IPS DF 6.9 (cell line): ENCODE results near the gene AURKA.

Experiments used
- DNase-seq: peaks from one replicate; pipeline ENCODE4 v3.0.0-alpha.2; 2013; ENCODE audit warnings: low read depth, low spot score
- H3K27ac ChIP-seq: one replicate; pipeline ENCODE4 v1.5.1; 2013; ENCODE audit warnings: low read length, control low read depth
- H3K27me3 ChIP-seq: 2 replicates; pipeline ENCODE4 v1.6.1; 2013; ENCODE audit warnings: mild to moderate bottlenecking, low read length; ENCODE audit not compliant: control insufficient read depth, insufficient read depth
- H3K36me3 ChIP-seq: 2 replicates; pipeline ENCODE4 v1.6.1; 2013; ENCODE audit warnings: low read length; ENCODE audit not compliant: control insufficient read depth, insufficient read depth
- H3K4me1 ChIP-seq: 2 replicates; pipeline ENCODE4 v1.6.1; 2013; ENCODE audit warnings: low read length; ENCODE audit not compliant: control insufficient read depth, insufficient read depth
- H3K4me3 ChIP-seq: 2 replicates; pipeline ENCODE4 v1.5.1; 2013; ENCODE audit warnings: mild to moderate bottlenecking, low read length
- H3K9me3 ChIP-seq: 2 replicates; pipeline ENCODE4 v1.6.1; 2013; ENCODE audit warnings: low read length, inconsistent platforms; ENCODE audit not compliant: control insufficient read depth, insufficient read depth
- WGBS: extraction: QIAGEN DNeasy Blood & Tissue Kit; methylation state at CpG from one replicate; pipeline ENCODE4 v1.1.7; 2013; ENCODE audit warnings: mixed read lengths, missing lambda C conversion rate; ENCODE audit not compliant: insufficient read length, insufficient coverage; 5-methylcytosine and 5-hydroxymethylcytosine counted together

Gene AURKA

GRCh38 chr20:56392132-56392880 lies at the start of gene AURKA, which contains the start of gene CSTF1:
TSS of gene AURKA (minus strand) at chr20:56392215. CDS start at chr20:56388197, 4,018 bp downstream.
TSS of gene CSTF1 (plus strand) at chr20:56392645. CDS start at chr20:56395553, 2,908 bp downstream.
- Histone ChIP-seq H3K27me3 (no peaks in the 10 kb centered on the region), H3K27ac (no peak within 1 kb of the TSS), H3K9me3 (no peaks in the 10 kb centered on the region), H3K4me1 (no peaks in the 10 kb centered on the region), H3K4me3 (peak within 1 kb of the TSS; percentile 86), H3K36me3 (peaks cover 9% of the 10 kb centered on the region; the same call in 1 of the 2 replicates)
- DNase-seq = peak; percentile 97
- no CpG with 5 or more reads among the region's 53 CpGs for WGBS

- H3K27ac ChIP-seq = no peak overlapping the region
- H3K36me3 ChIP-seq = no peaks in the 10 kb centered on the region
- no peak overlapping the region for H3K4me3 ChIP-seq
- no peaks in the 10 kb centered on the region for H3K9me3 ChIP-seq
- H3K4me1 ChIP-seq = no peaks in the 10 kb centered on the region
- no peak for DNase-seq
- no CpG with 5 or more reads among the region's 4 CpGs for WGBS
- no peaks in the 10 kb centered on the region for H3K27me3 ChIP-seq
These were observed 48.5 kb upstream of the AURKA start for GRCh38 chr20:56440346-56441007.

DNA sequence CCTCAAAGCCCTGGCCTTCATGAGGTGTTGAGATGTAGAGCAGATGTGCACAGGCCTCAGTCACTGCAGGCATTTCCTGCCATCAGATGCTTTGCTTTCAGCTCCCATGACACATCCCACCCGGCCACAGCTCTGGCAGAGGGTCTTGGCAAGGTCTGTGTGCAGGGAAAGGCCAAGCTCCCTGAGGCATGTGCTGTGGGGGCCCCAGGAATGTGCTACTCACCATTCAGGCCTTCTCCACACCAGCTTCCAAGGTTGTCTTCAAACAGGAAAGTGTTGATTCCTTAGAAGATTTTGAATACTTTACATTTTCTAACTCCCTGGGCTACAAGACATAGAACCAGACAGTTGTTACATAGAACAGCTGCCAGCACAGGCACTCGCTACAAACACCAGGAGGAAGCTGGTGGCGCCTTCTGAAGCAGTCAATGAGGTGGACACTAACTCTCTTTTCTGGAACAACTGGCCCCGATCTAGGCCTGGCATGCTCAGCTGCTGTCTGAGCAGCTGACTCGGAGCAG lies 47.8 kb upstream of the AURKA start:
- H3K4me1 ChIP-seq = no peaks in the 10 kb centered on the region
- no peak for DNase-seq
- no CpG with 5 or more reads among the region's 5 CpGs for WGBS
- no peaks in the 10 kb centered on the region for H3K9me3 ChIP-seq
- no peak overlapping the region for H3K4me3 ChIP-seq
- H3K36me3 ChIP-seq = no peaks in the 10 kb centered on the region
- no peak overlapping the region for H3K27ac ChIP-seq
- H3K27me3 ChIP-seq = no peaks in the 10 kb centered on the region

DNA sequence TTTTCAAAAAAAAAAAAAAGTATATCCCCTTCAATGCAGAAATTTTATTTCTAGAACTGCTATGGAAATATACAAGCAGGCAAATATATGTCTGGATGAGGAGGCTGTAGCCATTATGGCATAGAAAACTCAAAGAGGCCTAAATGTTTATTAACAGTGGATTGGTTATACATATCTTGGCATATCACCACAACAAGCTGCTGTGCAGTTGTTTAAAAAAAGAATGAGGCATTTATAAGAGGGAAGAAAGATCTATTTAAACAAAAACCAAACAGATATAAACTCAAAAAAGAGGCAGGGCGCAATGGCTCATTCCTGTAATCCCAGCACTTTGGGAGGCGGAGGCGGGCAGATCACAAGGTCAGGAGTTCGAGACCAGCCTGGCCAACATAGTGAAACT lies 46.3 kb upstream of the AURKA start:
- no peak for DNase-seq
- no CpG with 5 or more reads among the region's 4 CpGs for WGBS
- Histone ChIP-seq H3K9me3 (no peaks in the 10 kb centered on the region), H3K36me3 (no peaks in the 10 kb centered on the region), H3K27ac (no peak overlapping the region), H3K4me3 (no peak overlapping the region), H3K4me1 (no peaks in the 10 kb centered on the region), H3K27me3 (no peaks in the 10 kb centered on the region)

DNA sequence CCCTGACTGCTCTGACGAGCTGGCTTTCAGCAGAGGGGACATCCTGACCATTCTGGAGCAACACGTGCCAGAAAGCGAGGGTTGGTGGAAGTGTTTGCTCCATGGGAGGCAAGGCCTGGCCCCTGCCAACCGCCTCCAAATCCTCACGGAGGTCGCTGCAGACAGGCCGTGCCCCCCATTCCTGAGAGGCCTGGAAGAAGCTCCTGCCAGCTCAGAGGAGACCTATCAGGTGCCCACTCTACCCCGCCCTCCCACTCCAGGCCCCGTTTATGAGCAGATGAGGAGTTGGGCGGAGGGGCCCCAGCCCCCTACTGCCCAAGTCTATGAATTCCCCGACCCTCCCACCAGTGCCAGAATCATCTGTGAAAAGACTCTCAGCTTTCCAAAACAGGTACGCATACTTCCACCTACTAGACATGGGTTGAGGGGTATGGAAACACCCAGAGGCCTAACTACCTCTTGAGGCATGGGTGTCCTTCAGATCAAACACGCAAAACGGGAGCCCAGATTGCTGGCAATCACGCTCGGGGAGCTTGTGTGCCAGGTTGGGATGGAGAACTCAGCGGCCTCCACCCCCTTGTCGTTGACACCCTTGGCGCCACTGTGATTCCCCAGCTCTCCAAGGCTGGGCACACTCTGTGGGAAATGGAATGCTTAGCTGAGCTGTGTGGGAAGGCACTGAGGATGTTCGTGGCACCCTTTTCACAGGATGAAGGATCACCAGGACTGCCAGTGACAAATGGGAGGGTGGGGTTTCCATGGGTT lies 45.4 kb upstream of the AURKA start:
- no peaks in the 10 kb centered on the region for H3K27me3 ChIP-seq
- no peak for DNase-seq

GRCh38 chr20:56433880-56434255 lies 41.9 kb upstream of the AURKA start:
- no peaks in the 10 kb centered on the region for H3K27me3 ChIP-seq
- no peak overlapping the region for H3K4me3 ChIP-seq
- DNase-seq = no peak
- no peak overlapping the region for H3K27ac ChIP-seq
- H3K36me3 ChIP-seq = no peaks in the 10 kb centered on the region
- H3K9me3 ChIP-seq = no peaks in the 10 kb centered on the region
- no CpG with 5 or more reads among the region's 6 CpGs for whole genome bisulfite sequencing
- H3K4me1 ChIP-seq = no peaks in the 10 kb centered on the region

More for the DNA sequence above, 45.4 kb upstream of the AURKA start:
- H3K4me1 ChIP-seq = no peaks in the 10 kb centered on the region
- H3K4me3 ChIP-seq = no peak overlapping the region
- no CpG with 5 or more reads among the region's 20 CpGs for WGBS
- no peaks in the 10 kb centered on the region for H3K36me3 ChIP-seq
- no peak overlapping the region for H3K27ac ChIP-seq
- H3K9me3 ChIP-seq = no peaks in the 10 kb centered on the region

GRCh38 chr20:56433221-56433879 lies 41.3 kb upstream of the AURKA start:
- Histone ChIP-seq H3K9me3 (no peaks in the 10 kb centered on the region), H3K27ac (no peak overlapping the region), H3K4me1 (no peaks in the 10 kb centered on the region), H3K27me3 (no peaks in the 10 kb centered on the region), H3K4me3 (no peak overlapping the region), H3K36me3 (no peaks in the 10 kb centered on the region)
- WGBS = no CpG with 5 or more reads among the region's 3 CpGs
- DNase-seq = no peak

DNA sequence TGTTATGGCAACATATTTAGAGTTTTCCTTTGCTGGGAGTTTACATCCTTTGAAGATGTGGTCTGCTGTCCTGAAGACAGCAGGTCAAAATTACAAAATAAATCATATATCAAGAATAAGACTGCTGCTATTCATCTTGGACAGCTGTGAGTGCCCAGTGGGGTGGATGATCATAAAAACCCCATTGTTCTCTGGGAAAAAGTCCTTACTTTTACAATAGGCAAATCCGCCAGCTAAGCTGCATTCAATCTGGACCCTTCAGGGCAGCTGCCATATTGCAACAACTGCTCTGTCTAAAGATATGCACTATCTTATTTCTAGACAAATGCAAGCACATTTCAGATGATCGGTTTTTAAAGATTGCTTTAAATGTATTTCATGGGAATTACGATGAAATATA lies 39.5 kb upstream of the AURKA start:
- Histone ChIP-seq H3K27ac (no peak overlapping the region), H3K27me3 (no peaks in the 10 kb centered on the region), H3K4me3 (no peak overlapping the region), H3K9me3 (no peaks in the 10 kb centered on the region), H3K4me1 (no peaks in the 10 kb centered on the region), H3K36me3 (no peaks in the 10 kb centered on the region)
- WGBS = no CpG with 5 or more reads among the region's 3 CpGs
- no peak for DNase-seq

GRCh38 chr20:56430957-56431356 lies 38.9 kb upstream of the AURKA start:
- WGBS = no CpG with 5 or more reads among the region's 1 CpG
- Histone ChIP-seq H3K4me1 (no peaks in the 10 kb centered on the region), H3K27me3 (no peaks in the 10 kb centered on the region), H3K27ac (no peak overlapping the region), H3K9me3 (no peaks in the 10 kb centered on the region), H3K4me3 (no peak overlapping the region), H3K36me3 (no peaks in the 10 kb centered on the region)
- no peak for DNase-seq

DNA sequence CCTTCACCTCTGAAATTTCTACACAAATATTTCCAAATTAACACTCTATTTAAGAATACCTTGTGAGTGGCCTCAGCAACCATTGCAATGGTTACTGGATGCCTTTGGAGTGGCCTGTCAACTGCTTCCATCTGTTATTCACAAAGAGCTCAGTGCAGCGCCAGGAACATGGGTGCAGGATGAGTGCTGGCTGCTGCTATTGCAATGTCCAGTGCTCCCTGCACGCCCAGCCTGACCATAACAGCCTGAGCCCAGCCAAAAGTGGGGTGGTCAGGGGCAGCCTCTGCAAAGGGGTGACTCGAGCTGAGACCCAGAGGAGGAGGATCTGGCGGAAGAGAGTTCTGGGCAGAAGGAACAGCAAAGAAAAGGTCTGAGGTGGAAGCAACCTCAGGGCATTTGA lies 38.4 kb upstream of the AURKA start:
- Histone ChIP-seq H3K27me3 (no peaks in the 10 kb centered on the region), H3K27ac (no peak overlapping the region), H3K36me3 (no peaks in the 10 kb centered on the region), H3K4me1 (no peaks in the 10 kb centered on the region), H3K9me3 (no peaks in the 10 kb centered on the region), H3K4me3 (no peak overlapping the region)
- WGBS = no CpG with 5 or more reads among the region's 4 CpGs
- DNase-seq = no peak
